SK-N-SH (cell line): Measurements from ENCODE around the gene SNAP25. TPM values are rescaled to one million over a fixed set of nuclear protein-coding genes. Genes with fewer than 3 reads are reported as not detected.
A peak's percentile ranks its signal among the peaks of the same experiment; 100 is the strongest.

Experiments used
- CTCF ChIA-PET: fragments of 300-600, 350-600 bp; formaldehyde crosslinking; extraction: SDS; loops from one replicate; lab custom pipeline; 2021; lab: Yijun Ruan, JAX
- POLR2A ChIA-PET: fragments of 350-600 bp; sonication (Branson Sonifier 250); formaldehyde crosslinking; extraction: SDS; loops from one replicate; lab custom pipeline; 2020; ENCODE audit warnings: antibody characterized with exemption, inconsistent platforms; lab: Yijun Ruan, JAX
- DNase-seq: peaks from one replicate; pipeline ENCODE4 v3.0.0; 2012
- H2AFZ ChIP-seq: fragments of 200-600 bp; sonication (generic); 2 replicates; pipeline ENCODE4 v1.8.1; 2016; ENCODE audit warnings: antibody characterized with exemption, mild to moderate bottlenecking, low read depth
- H3F3A ChIP-seq: fragments of 200-600 bp; sonication (generic); replicated peaks from 2 replicates; pipeline ENCODE3; 2016; ENCODE audit warnings: antibody characterized with exemption, mild to moderate bottlenecking; ENCODE audit not compliant: insufficient read depth
- H3K27ac ChIP-seq, 2 experiments: fragments of 200-500 bp in 1 of 2; fragments of 200-600 bp in 1 of 2; sonication (Bioruptor generic) in 1 of 2; sonication (generic), shearing (Covaris generic) in 1 of 2; 2 replicates each; pipeline versions ENCODE4 v1.5.1 to v1.6.1; 2014 to 2016; ENCODE audit warnings: low read depth in 2 of 2, inconsistent platforms in 1 of 2, low read length in 1 of 2, mild to moderate bottlenecking in 1 of 2, mixed read lengths in 1 of 2
- H3K27me3 ChIP-seq: fragments of 200-600 bp; sonication (generic), shearing (Covaris generic); 2 replicates; pipeline ENCODE4 v1.6.1; 2016; ENCODE audit warnings: mixed run types; ENCODE audit not compliant: insufficient read depth
- H3K36me3 ChIP-seq, 2 experiments: fragments of 200-500 bp in 1 of 2; fragments of 200-600 bp in 1 of 2; sonication (Bioruptor generic) in 1 of 2; sonication (generic) in 1 of 2; replicated peaks in 1 of 2; 2 replicates each; pipeline versions ENCODE3 to v1.5.1; 2014 to 2016; ENCODE audit warnings: low read length in 1 of 2, mild to moderate bottlenecking in 1 of 2; ENCODE audit not compliant: insufficient read depth in 2 of 2, control insufficient read depth in 1 of 2
- H3K4me1 ChIP-seq, 2 experiments: fragments of 200-500 bp in 1 of 2; fragments of 200-600 bp in 1 of 2; sonication (Bioruptor generic) in 1 of 2; sonication (generic), shearing (Covaris generic) in 1 of 2; 2 replicates each; pipeline versions ENCODE4 v1.5.1 to v1.6.1; 2014 to 2016; ENCODE audit warnings: low read depth in 1 of 2, low read length in 1 of 2, mixed run types in 1 of 2; ENCODE audit not compliant: insufficient read depth in 2 of 2, control insufficient read depth in 1 of 2
- H3K4me2 ChIP-seq: fragments of 200-600 bp; sonication (generic), shearing (Covaris generic); 2 replicates; pipeline ENCODE4 v1.6.1; 2017; ENCODE audit warnings: mixed run types
- H3K4me3 ChIP-seq, 2 experiments: fragments of 200-500 bp in 1 of 2; fragments of 200-600 bp in 1 of 2; sonication (Bioruptor generic) in 1 of 2; sonication (generic), shearing (Covaris generic) in 1 of 2; 2 replicates each; pipeline versions ENCODE4 v1.5.1 to v1.8.1; 2014 to 2016; ENCODE audit warnings: low read depth in 2 of 2, inconsistent platforms in 1 of 2, low read length in 1 of 2, mild to moderate bottlenecking in 1 of 2, mixed read lengths in 1 of 2, moderate library complexity in 1 of 2
- H3K79me2 ChIP-seq: fragments of 200-600 bp; sonication (generic); 2 replicates; pipeline ENCODE4 v1.8.1; 2017; ENCODE audit warnings: mild to moderate bottlenecking; ENCODE audit not compliant: insufficient read depth
- H3K9ac ChIP-seq: fragments of 200-600 bp; sonication (generic); 2 replicates; pipeline ENCODE4 v1.6.1; 2017; ENCODE audit warnings: mixed run types
- H3K9me2 ChIP-seq: fragments of 200-600 bp; sonication (generic); 2 replicates; pipeline ENCODE4 v1.6.1; 2017; ENCODE audit warnings: mixed run types
- H3K9me3 ChIP-seq: fragments of 200-600 bp; sonication (generic); 2 replicates; pipeline ENCODE4 v1.6.1; 2017; ENCODE audit warnings: mixed run types, mild to moderate bottlenecking, moderate library complexity
- H4K20me1 ChIP-seq: fragments of 200-600 bp; sonication (generic); 2 replicates; pipeline ENCODE4 v1.6.1; 2017; ENCODE audit warnings: mild to moderate bottlenecking, mixed run types; ENCODE audit not compliant: insufficient read depth
- CHD2 ChIP-seq: fragments of 150-350 bp; IDR thresholded peaks from 2 replicates; pipeline ENCODE4 v1.6.1; 2018; ENCODE audit warnings: low read length; ENCODE audit not compliant: partially characterized antibody
- EZH2phosphoT487 ChIP-seq: fragments of 200-600 bp; sonication (generic); IDR thresholded peaks from 2 replicates; pipeline ENCODE4 v1.6.1; 2017; ENCODE audit warnings: low read depth, mixed run types, mild to moderate bottlenecking, antibody characterized with exemption, moderate library complexity, borderline replicate concordance
- FOSL2 ChIP-seq: IDR thresholded peaks from 2 replicates; pipeline ENCODE4 v1.4.0; 2012; ENCODE audit warnings: low read depth, mild to moderate bottlenecking, moderate library complexity, borderline replicate concordance
- GABPA ChIP-seq: IDR thresholded peaks from 2 replicates; pipeline ENCODE4 v1.4.0; 2012; ENCODE audit warnings: low read depth, mild to moderate bottlenecking
- MXI1 ChIP-seq: IDR thresholded peaks from 2 replicates; pipeline ENCODE4 v1.6.1; 2012; ENCODE audit warnings: mild to moderate bottlenecking, low read depth, low read length, improper control_type of control experiment
- NFIC ChIP-seq: IDR thresholded peaks from 2 replicates; pipeline ENCODE4 v1.4.0; 2012; ENCODE audit warnings: borderline replicate concordance
- NRF1 ChIP-seq: IDR thresholded peaks from 2 replicates; pipeline ENCODE4 v1.6.1; 2012; ENCODE audit warnings: low read depth, mild to moderate bottlenecking, low read length
- POLR2AphosphoS5 ChIP-seq: IDR thresholded peaks from 2 replicates; pipeline ENCODE4 v1.6.1; 2012; ENCODE audit warnings: low read depth, low read length
- RAD21 ChIP-seq: IDR thresholded peaks from 2 replicates; pipeline ENCODE4 v1.6.1; 2012; ENCODE audit warnings: mild to moderate bottlenecking, low read length
- RCOR1 ChIP-seq: fragments of 150-350 bp; IDR thresholded peaks from 2 replicates; pipeline ENCODE4 v1.6.1; 2017; ENCODE audit warnings: antibody characterized with exemption, low read length
- SIN3A ChIP-seq: IDR thresholded peaks from 2 replicates; pipeline ENCODE4 v1.6.1; 2012; ENCODE audit warnings: low read depth, mild to moderate bottlenecking, low read length, moderate library complexity, borderline replicate concordance
- SMC3 ChIP-seq: IDR thresholded peaks from 2 replicates; pipeline ENCODE4 v1.6.1; 2012; ENCODE audit warnings: low read depth, low read length, improper control_type of control experiment
- TCF12 ChIP-seq: IDR thresholded peaks from 2 replicates; pipeline ENCODE4 v1.4.0; 2012
- TEAD4 ChIP-seq: IDR thresholded peaks from 2 replicates; pipeline ENCODE4 v1.4.0; 2012; ENCODE audit warnings: mild to moderate bottlenecking, borderline replicate concordance; ENCODE audit not compliant: insufficient read depth
- USF1 ChIP-seq: IDR thresholded peaks from 2 replicates; pipeline ENCODE4 v1.4.0; 2012; ENCODE audit warnings: low read depth, borderline replicate concordance
- ZBTB33 ChIP-seq: IDR thresholded peaks from 2 replicates; pipeline ENCODE4 v1.4.0; 2012; ENCODE audit warnings: low read depth, borderline replicate concordance
- WGBS: methylation state at CpG from one replicate; pipeline ENCODE4 v1.1.6; 2017; ENCODE audit warnings: low lambda C conversion rate; 5-methylcytosine and 5-hydroxymethylcytosine counted together
- polyA plus RNA-seq, 3 experiments: library from polyadenylated mRNA; depleted of rRNA; stranded (reverse); fragments of >200 nt; gene quantifications; 2 replicates each; pipeline ENCODE4 v1.2.3, GENCODE V29; 2012
- TF ChIP-seq, protein P1 (sequence below): IDR thresholded peaks from 2 replicates; pipeline ENCODE4 v1.4.0; 2012; ENCODE audit warnings: low read depth

The SNAP25 gene
- polyA plus RNA-seq, 1 of the 3 experiments (the other 2 are of a cell fraction) = 42.4 TPM

- Histone ChIP-seq H3K4me1 (peaks cover 15 to 22% of the 10 kb centered on the region in 2 experiments), H3K9ac (no peak overlapping the region), H3K4me2 (no peak overlapping the region), H3K9me3 (no peaks in the 10 kb centered on the region), H3K27me3 (no peaks in the 10 kb centered on the region), H3F3A (peaks cover 19% of the 10 kb centered on the region), H3K27ac (no peak overlapping the region), H4K20me1 (no peaks in the 10 kb centered on the region), H3K4me3 (no peak overlapping the region), H3K9me2 (no peaks in the 10 kb centered on the region), H3K36me3 (no peaks in the 10 kb centered on the region), H3K79me2 (no peaks in the 10 kb centered on the region), H2AFZ (no peak overlapping the region)
- POLR2A ChIA-PET = interaction anchor here (0.7 kb wide), 1 partner anchor 121 kb away, joined by 3 read pairs; the partner anchor contains the start of gene MKKS
- TF ChIP-seq GABPA (no peak), TEAD4 (no peak), RCOR1 (no peak), MXI1 (no peak), FOSL2 (no peak), USF1 (no peak), CHD2 (no peak), NRF1 (no peak)
- TF ChIP-seq, protein P1, sequence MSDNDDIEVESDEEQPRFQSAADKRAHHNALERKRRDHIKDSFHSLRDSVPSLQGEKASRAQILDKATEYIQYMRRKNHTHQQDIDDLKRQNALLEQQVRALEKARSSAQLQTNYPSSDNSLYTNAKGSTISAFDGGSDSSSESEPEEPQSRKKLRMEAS = no peak
- no peak for DNase-seq
- CTCF ChIA-PET = no interaction called here
Observed at GRCh38 chr20:10313215-10313614, 94.6 kb downstream of the SNAP25 start.

DNA sequence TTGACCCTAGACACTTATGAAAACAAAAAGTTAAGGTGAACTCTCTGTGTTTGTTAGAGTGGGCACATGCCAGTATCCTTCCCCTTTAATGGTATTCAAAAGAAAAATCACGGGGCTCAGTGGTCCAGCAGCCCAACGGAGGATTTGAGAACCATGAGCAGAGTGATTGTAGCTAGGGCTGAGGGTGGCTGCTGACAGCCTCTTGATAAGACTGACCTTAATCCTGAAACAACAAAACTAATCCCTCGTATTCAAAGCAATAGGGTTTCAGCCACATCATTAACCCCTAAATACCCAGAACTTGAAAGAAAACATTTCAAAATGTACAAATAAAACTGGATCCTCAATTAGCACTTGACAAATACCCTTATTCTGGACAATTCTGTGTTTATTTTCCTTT, 95.1 kb downstream of the SNAP25 start:
- Histone ChIP-seq H3K4me3 (no peak overlapping the region), H3K9ac (no peak overlapping the region), H3K9me3 (no peaks in the 10 kb centered on the region), H2AFZ (no peak overlapping the region), H4K20me1 (no peaks in the 10 kb centered on the region), H3K4me2 (no peak overlapping the region; the same call in 1 of the 2 replicates), H3K79me2 (no peaks in the 10 kb centered on the region), H3K4me1 (peaks cover 12 to 18% of the 10 kb centered on the region in 2 experiments), H3K27ac (peak overlapping the region in 1 of 2 experiments; percentile 1; a peak in 1 of 4 replicates), H3K27me3 (no peaks in the 10 kb centered on the region), H3F3A (peaks cover 14% of the 10 kb centered on the region), H3K9me2 (no peaks in the 10 kb centered on the region), H3K36me3 (no peaks in the 10 kb centered on the region)
- ChIA-PET CTCF (interaction anchor here (2.0 kb wide), 1 partner anchor 44 kb away, joined by 5 read pairs; no protein-coding TSS in a partner anchor), POLR2A (interaction anchor here (0.7 kb wide), 1 partner anchor 120 kb away, joined by 3 read pairs; the partner anchor contains the start of gene MKKS)
- no peak for DNase-seq
- whole genome bisulfite sequencing = 45% methylated on average over 3 of the region's 3 CpGs
- TF ChIP-seq TCF12 = no peak
- no peak for TF ChIP-seq MXI1
- TF ChIP-seq ZBTB33 = no peak
- TF ChIP-seq POLR2AphosphoS5 = no peak
- TF ChIP-seq SMC3 = no peak
- no peak for TF ChIP-seq GABPA
- TF ChIP-seq SIN3A = no peak
- TF ChIP-seq USF1 = no peak
- no peak for TF ChIP-seq EZH2phosphoT487
- TF ChIP-seq RAD21 = no peak
- no peak for TF ChIP-seq NFIC
